Activated T-cell treated with anti-CD3 and anti-CD28 coated beads, Interleukin-2, amount 50 U/mL, for 72 hours (primary cell): ENCODE measurements around the gene LMNTD1. TPM values are rescaled to one million over a fixed set of nuclear protein-coding genes. Genes with fewer than 3 reads are reported as not detected.
"Not testable (repeated sequence)": the region's sequence is repeated elsewhere in the genome, so short reads cannot be mapped to it uniquely, and the experiment has no call there.

Experiments
- ATAC-seq, 2 donors: fragments of 150-1000 bp; cut with Tn5 transposase; replicated peaks in 1 of 2; 2 replicates each; pipeline ENCODE4 v1.10.0; 2021; ENCODE audit warnings: moderate library complexity in 2 of 2, mild to moderate bottlenecking in 1 of 2
- DNase-seq, 2 donors: peaks; one replicate each; pipeline ENCODE4 v3.0.0; 2021 to 2022; ENCODE audit warnings: mixed read lengths in 1 of 2
- H3K27ac Mint-ChIP-seq: one replicate; pipeline ENCODE4 v1.8.0; 2022; ENCODE audit warnings: mild to moderate bottlenecking, moderate library complexity, mixed read lengths
- H3K27me3 Mint-ChIP-seq: one replicate; pipeline ENCODE4 v1.8.0; 2022; ENCODE audit warnings: low read depth, mixed read lengths
- H3K36me3 Mint-ChIP-seq, 2 donors: one replicate each; pipeline ENCODE4 v1.8.0; 2022; ENCODE audit warnings: mixed read lengths in 2 of 2, mild to moderate bottlenecking in 1 of 2; ENCODE audit not compliant: insufficient read depth in 2 of 2
- H3K4me1 Mint-ChIP-seq: one replicate; pipeline ENCODE4 v1.8.0; 2022; ENCODE audit warnings: low read depth, mixed read lengths
- H3K4me3 Mint-ChIP-seq, 2 donors: one replicate each; pipeline ENCODE4 v1.8.0; 2022; ENCODE audit warnings: mild to moderate bottlenecking in 2 of 2, mixed read lengths in 2 of 2, moderate library complexity in 2 of 2
- H3K9me3 Mint-ChIP-seq, 2 donors: one replicate each; pipeline ENCODE4 v1.8.0; 2022; ENCODE audit warnings: mixed read lengths in 2 of 2
- total RNA-seq, 2 donors: library from RNA; stranded (reverse); gene quantifications; one replicate each; pipeline ENCODE4 v1.2.3, GENCODE V29; 2022

The LMNTD1 gene
- total RNA-seq = not detected

- Mint-ChIP-seq H3K4me3 (no peak within 1 kb of the TSS), H3K9me3 (peaks cover 0 to 1% of the 10 kb centered on the region in 2 donors), H3K27me3 (no peaks in the 10 kb centered on the region), H3K4me1 (peaks cover 4% of the 10 kb centered on the region), H3K36me3 (peaks cover 0 to under 1% of the 10 kb centered on the region in 2 donors), H3K27ac (no peak within 1 kb of the TSS)
- DNase-seq = no peak
- no peak for ATAC-seq
Observed at GRCh38 chr12:25553098-25553497, at the start of gene LMNTD1. Gene LMNTD1, minus strand, starts transcription at chr12:25553283. Its CDS starts 324 bp downstream, at chr12:25552959.

- Mint-ChIP-seq H3K4me3 (no peak overlapping the region), H3K36me3 (peaks cover 1 to 48% of the 10 kb centered on the region in 2 donors), H3K27ac (no peak overlapping the region), H3K9me3 (peaks cover 12% of the 10 kb centered on the region in 2 donors), H3K4me1 (peaks cover 20% of the 10 kb centered on the region), H3K27me3 (no peaks in the 10 kb centered on the region)
- ATAC-seq = no peak
- no peak for DNase-seq
Observed at GRCh38 chr12:25598956-25599355, 45.9 kb upstream of the LMNTD1 start.

- Mint-ChIP-seq H3K36me3 (peaks cover 1 to 69% of the 10 kb centered on the region in 2 donors), H3K4me3 (peak overlapping the region; percentile 23 to 61), H3K9me3 (peaks cover 12 to 13% of the 10 kb centered on the region in 2 donors), H3K4me1 (peaks cover 47% of the 10 kb centered on the region), H3K27ac (peak overlapping the region; percentile 91)
- DNase-seq, ATAC-seq, H3K27me3 Mint-ChIP-seq: not testable (repeated sequence)
Observed at GRCh38 chr12:25595496-25595895, 42.4 kb upstream of the LMNTD1 start.

- ATAC-seq (no peak), DNase-seq (no peak)
- Mint-ChIP-seq H3K4me1 (peaks cover 59% of the 10 kb centered on the region), H3K4me3 (no peak overlapping the region), H3K27me3 (no peaks in the 10 kb centered on the region), H3K9me3 (peaks cover 6 to 9% of the 10 kb centered on the region in 2 donors), H3K27ac (no peak overlapping the region), H3K36me3 (peaks cover 1 to 63% of the 10 kb centered on the region in 2 donors)
Observed at GRCh38 chr12:25594376-25594775, 41.3 kb upstream of the LMNTD1 start.

GRCh38 chr12:25592725-25593495 is 39.8 kb upstream of the LMNTD1 start:
- ATAC-seq (no peak), DNase-seq (no peak)
- no peaks in the 10 kb centered on the region for H3K27me3 Mint-ChIP-seq
- H3K27ac Mint-ChIP-seq = no peak overlapping the region
- no peak overlapping the region for H3K4me3 Mint-ChIP-seq
- H3K4me1 Mint-ChIP-seq = peaks cover 64% of the 10 kb centered on the region
- H3K36me3 Mint-ChIP-seq = peaks cover 0 to 55% of the 10 kb centered on the region in 2 donors
- peaks cover 4 to 8% of the 10 kb centered on the region in 2 donors for H3K9me3 Mint-ChIP-seq

GRCh38 chr12:25591144-25591543 is 38.1 kb upstream of the LMNTD1 start:
- Mint-ChIP-seq H3K27ac (no peak overlapping the region), H3K9me3 (peaks cover 1 to 14% of the 10 kb centered on the region in 2 donors), H3K4me3 (no peak overlapping the region), H3K4me1 (peaks cover 61% of the 10 kb centered on the region), H3K27me3 (no peaks in the 10 kb centered on the region), H3K36me3 (peaks cover 0 to 61% of the 10 kb centered on the region in 2 donors)
- DNase-seq (no peak), ATAC-seq (no peak)

- Mint-ChIP-seq H3K27me3 (no peaks in the 10 kb centered on the region), H3K36me3 (peaks cover 0 to 55% of the 10 kb centered on the region in 2 donors), H3K4me1 (peaks cover 60% of the 10 kb centered on the region), H3K9me3 (peaks cover 1 to 13% of the 10 kb centered on the region in 2 donors), H3K4me3 (peak overlapping the region in 1 of 2 donors; percentile 71), H3K27ac (peak overlapping the region; percentile 27)
- ATAC-seq = peak; percentile 95 to 99
- DNase-seq = peak; percentile 42 to 83
Observed at GRCh38 chr12:25590011-25590721, 37.1 kb upstream of the LMNTD1 start.

- H3K27ac Mint-ChIP-seq = no peak overlapping the region
- peaks cover 56% of the 10 kb centered on the region for H3K4me1 Mint-ChIP-seq
- no peaks in the 10 kb centered on the region for H3K27me3 Mint-ChIP-seq
- H3K36me3 Mint-ChIP-seq = peaks cover 0 to 34% of the 10 kb centered on the region in 2 donors
- H3K9me3 Mint-ChIP-seq = peaks cover 1 to 13% of the 10 kb centered on the region in 2 donors
- ATAC-seq (no peak), DNase-seq (no peak)
- no peak overlapping the region for H3K4me3 Mint-ChIP-seq
Observed at GRCh38 chr12:25587346-25587745, 34.3 kb upstream of the LMNTD1 start.

GRCh38 chr12:25585662-25586061 is 32.6 kb upstream of the LMNTD1 start:
- no peak overlapping the region for H3K4me3 Mint-ChIP-seq
- H3K27me3 Mint-ChIP-seq = no peaks in the 10 kb centered on the region
- no peak for ATAC-seq
- peaks cover 39% of the 10 kb centered on the region for H3K4me1 Mint-ChIP-seq
- no peak overlapping the region for H3K27ac Mint-ChIP-seq
- peaks cover 0 to 26% of the 10 kb centered on the region in 2 donors for H3K36me3 Mint-ChIP-seq
- H3K9me3 Mint-ChIP-seq = peaks cover 0 to 13% of the 10 kb centered on the region in 2 donors
- DNase-seq = no peak

GRCh38 chr12:25585021-25585523 is 32.0 kb upstream of the LMNTD1 start:
- H3K4me1 Mint-ChIP-seq = peaks cover 33% of the 10 kb centered on the region
- peaks cover 0 to 26% of the 10 kb centered on the region in 2 donors for H3K36me3 Mint-ChIP-seq
- H3K27me3 Mint-ChIP-seq = no peaks in the 10 kb centered on the region
- peaks cover 0 to 13% of the 10 kb centered on the region in 2 donors for H3K9me3 Mint-ChIP-seq
- no peak for DNase-seq
- ATAC-seq = no peak
- H3K27ac Mint-ChIP-seq = no peak overlapping the region
- no peak overlapping the region for H3K4me3 Mint-ChIP-seq

- DNase-seq (no peak), ATAC-seq (no peak)
- Mint-ChIP-seq H3K27ac (no peak overlapping the region), H3K9me3 (peaks cover 0 to 13% of the 10 kb centered on the region in 2 donors), H3K36me3 (peaks cover 0 to 26% of the 10 kb centered on the region in 2 donors), H3K4me3 (no peak overlapping the region), H3K4me1 (peaks cover 29% of the 10 kb centered on the region), H3K27me3 (no peaks in the 10 kb centered on the region)
Observed at GRCh38 chr12:25584596-25584995, 31.5 kb upstream of the LMNTD1 start.

- Mint-ChIP-seq H3K27me3 (no peaks in the 10 kb centered on the region), H3K4me3 (no peak overlapping the region), H3K9me3 (peaks cover 0 to 13% of the 10 kb centered on the region in 2 donors), H3K27ac (no peak overlapping the region), H3K36me3 (peaks cover 0 to 24% of the 10 kb centered on the region in 2 donors), H3K4me1 (peaks cover 21% of the 10 kb centered on the region)
- DNase-seq = no peak
- peak in 1 of 2 donors; percentile 39 for ATAC-seq
Observed at GRCh38 chr12:25583545-25583944, 30.5 kb upstream of the LMNTD1 start.

GRCh38 chr12:25581067-25581466 is 28.0 kb upstream of the LMNTD1 start:
- ATAC-seq (no peak), DNase-seq (no peak)
- Mint-ChIP-seq H3K27me3 (no peaks in the 10 kb centered on the region), H3K27ac (no peak overlapping the region), H3K36me3 (peaks cover 0 to 3% of the 10 kb centered on the region in 2 donors), H3K4me3 (no peak overlapping the region), H3K4me1 (peaks cover 18% of the 10 kb centered on the region), H3K9me3 (peaks cover 2 to 3% of the 10 kb centered on the region in 2 donors)
